Stimulated activated CD4-positive, alpha-beta T cell treated with anti-CD3 and anti-CD28 coated beads, TNF-alpha, amount 100 ng/mL, for 1 hour (primary cell): ENCODE data around the gene CUL4A.
"Not testable (repeated sequence)": the region's sequence is repeated elsewhere in the genome, so short reads cannot be mapped to it uniquely, and the experiment has no call there.

Source experiments
- DNase-seq, 3 donors: peaks; one replicate each; pipeline ENCODE4 v3.0.0-alpha.2; 2020; ENCODE audit warnings: low read depth in 3 of 3, low spot score in 1 of 3

CUL4A gene

GRCh38 chr13:113283904-113284303 lies 74.5 kb downstream of the CUL4A start:
- no peak for DNase-seq

GRCh38 chr13:113288880-113289279 lies 79.5 kb downstream of the CUL4A start:
- DNase-seq, result no peak

- no peak for DNase-seq
Observed at GRCh38 chr13:113291129-113291528, 81.7 kb downstream of the CUL4A start.

GRCh38 chr13:113292021-113292862 lies 82.8 kb downstream of the CUL4A start:
- no peak for DNase-seq

GRCh38 chr13:113293686-113294085 lies 84.3 kb downstream of the CUL4A start:
- DNase-seq, result no peak

- no peak for DNase-seq
Observed at GRCh38 chr13:113295776-113296175, 86.4 kb downstream of the CUL4A start.

- DNase-seq, result peak; percentile 97 to 100 (median 98)
Observed at GRCh38 chr13:113296823-113297369, 87.5 kb downstream of the CUL4A start, which contains the start of gene LAMP1. Gene LAMP1, plus strand, starts transcription at chr13:113297239. Its CDS starts 196 bp downstream, at chr13:113297435.

GRCh38 chr13:113297370-113298042 lies 88.1 kb downstream of the CUL4A start:
- DNase-seq, result peak in 2 of 3 donors; percentile 18 to 22

GRCh38 chr13:113298043-113298945 lies 88.9 kb downstream of the CUL4A start:
- no peak for DNase-seq

- no peak for DNase-seq
Observed at GRCh38 chr13:113299951-113300350, 90.5 kb downstream of the CUL4A start.

GRCh38 chr13:113302986-113303385 lies 93.6 kb downstream of the CUL4A start:
- DNase-seq, result no peak

GRCh38 chr13:113304121-113304520 lies 94.7 kb downstream of the CUL4A start:
- no peak for DNase-seq

- DNase-seq, result no peak
Observed at GRCh38 chr13:113305208-113305607, 95.8 kb downstream of the CUL4A start.

- DNase-seq, result no peak
Observed at GRCh38 chr13:113307491-113307890, 98.1 kb downstream of the CUL4A start.

- DNase-seq, result no peak
Observed at GRCh38 chr13:113309473-113309872, 100.1 kb downstream of the CUL4A start.

- DNase-seq, result not testable (repeated sequence)
Observed at GRCh38 chr13:113314112-113314511, 104.7 kb downstream of the CUL4A start.

GRCh38 chr13:113314895-113315470 lies 105.6 kb downstream of the CUL4A start:
- DNase-seq, result not testable (repeated sequence)

- no peak for DNase-seq
Observed at GRCh38 chr13:113315992-113316391, 106.6 kb downstream of the CUL4A start.
